Measurements from ENCODE around the gene NDRG4. TPM values are rescaled to one million over a fixed set of nuclear protein-coding genes. Genes with fewer than 3 reads are reported as not detected.

NDRG4 gene
- total RNA-seq: 100 to 1,000 TPM in 1 of 2 donors, 10 to 100 TPM in 1; 13.4 to 359 TPM

- Histone ChIP-seq H3K9me3 (no peaks in the 10 kb centered on the region), H3K27me3 (replicated peaks; ENCODE audit: insufficient read depth) (no peaks in the 10 kb centered on the region), H3K4me3 (peak within 1 kb of the TSS; percentile 13 to 27), H3K36me3 (no peaks in the 10 kb centered on the region), H3K27ac (no peak within 1 kb of the TSS), H3K4me1 (replicated peaks) (no peaks in the 10 kb centered on the region)
- DNase-seq (ENCODE audit: low spot score): no peak
- intact Hi-C loops (cut with DNase I): loop anchor here (10.0 kb wide), 1 partner anchor 475 kb away; the partner anchor contains the start of gene MMP15
- TF ChIP-seq POLR2A (IDR thresholded peaks at IDR 0.05) (peak; percentile 36), CTCF (IDR thresholded peaks at IDR 0.05) (no peak), POLR2AphosphoS5 (IDR thresholded peaks at IDR 0.05) (no peak)
- 33% methylated on average over 24 of the region's 24 CpGs for WGBS
Observed at GRCh38 chr16:58499615-58500351, at the start of gene NDRG4. TSS of gene NDRG4 (plus strand) at chr16:58500143. CDS start at chr16:58500249, 106 bp downstream.

- H3K36me3 ChIP-seq: no peaks in the 10 kb centered on the region
- no peak overlapping the region for H3K4me3 ChIP-seq
- no peak for DNase-seq (ENCODE audit: low spot score)
- TF ChIP-seq POLR2A (IDR thresholded peaks at IDR 0.05) (no peak), POLR2AphosphoS5 (IDR thresholded peaks at IDR 0.05) (no peak), CTCF (IDR thresholded peaks at IDR 0.05) (no peak)
- intact Hi-C loops (cut with DNase I): no loop called here
- WGBS: 90% methylated on average over 7 of the region's 7 CpGs
- H3K9me3 ChIP-seq: no peaks in the 10 kb centered on the region
- H3K4me1 ChIP-seq (replicated peaks): no peaks in the 10 kb centered on the region
- H3K27ac ChIP-seq: no peak overlapping the region
- no peaks in the 10 kb centered on the region for H3K27me3 ChIP-seq (replicated peaks; ENCODE audit: insufficient read depth)
Observed at GRCh38 chr16:58450590-58450989, 49.4 kb upstream of the NDRG4 start.

- intact Hi-C loops (cut with DNase I): no loop called here
- H3K27ac ChIP-seq: no peak overlapping the region
- TF ChIP-seq POLR2AphosphoS5 (IDR thresholded peaks at IDR 0.05) (no peak), CTCF (IDR thresholded peaks at IDR 0.05) (no peak), POLR2A (IDR thresholded peaks at IDR 0.05) (no peak)
Observed at GRCh38 chr16:58451265-58451689, 48.7 kb upstream of the NDRG4 start.

GRCh38 chr16:58451945-58452401, 48.0 kb upstream of the NDRG4 start:
- no peaks in the 10 kb centered on the region for H3K27me3 ChIP-seq (replicated peaks; ENCODE audit: insufficient read depth)
- no peaks in the 10 kb centered on the region for H3K9me3 ChIP-seq
- TF ChIP-seq CTCF (IDR thresholded peaks at IDR 0.05) (no peak), POLR2A (IDR thresholded peaks at IDR 0.05) (no peak), POLR2AphosphoS5 (IDR thresholded peaks at IDR 0.05) (no peak)
- H3K36me3 ChIP-seq: no peaks in the 10 kb centered on the region
- 100% methylated on average over 1 of the region's 1 CpG for WGBS
- H3K27ac ChIP-seq: no peak overlapping the region
- intact Hi-C loops (cut with DNase I): no loop called here
- H3K4me3 ChIP-seq: no peak overlapping the region
- no peaks in the 10 kb centered on the region for H3K4me1 ChIP-seq (replicated peaks)
- DNase-seq (ENCODE audit: low spot score): no peak

More at GRCh38 chr16:58451265-58451689, 48.7 kb upstream of the NDRG4 start:
- H3K4me1 ChIP-seq (replicated peaks): no peaks in the 10 kb centered on the region
- DNase-seq (ENCODE audit: low spot score): no peak
- H3K36me3 ChIP-seq: no peaks in the 10 kb centered on the region
- 72% methylated on average over 3 of the region's 3 CpGs for WGBS
- no peaks in the 10 kb centered on the region for H3K9me3 ChIP-seq
- no peak overlapping the region for H3K4me3 ChIP-seq
- H3K27me3 ChIP-seq (replicated peaks; ENCODE audit: insufficient read depth): no peaks in the 10 kb centered on the region

- DNase-seq (ENCODE audit: low spot score): no peak
- intact Hi-C loops (cut with DNase I): no loop called here
- no peak overlapping the region for H3K27ac ChIP-seq
- no peaks in the 10 kb centered on the region for H3K36me3 ChIP-seq
- TF ChIP-seq POLR2A (IDR thresholded peaks at IDR 0.05) (no peak), CTCF (IDR thresholded peaks at IDR 0.05) (no peak), POLR2AphosphoS5 (IDR thresholded peaks at IDR 0.05) (no peak)
- no peaks in the 10 kb centered on the region for H3K9me3 ChIP-seq
- 75% methylated on average over 3 of the region's 3 CpGs for WGBS
- no peak overlapping the region for H3K4me3 ChIP-seq
- no peaks in the 10 kb centered on the region for H3K27me3 ChIP-seq (replicated peaks; ENCODE audit: insufficient read depth)
- H3K4me1 ChIP-seq (replicated peaks): no peaks in the 10 kb centered on the region
Observed at GRCh38 chr16:58452640-58453039, 47.3 kb upstream of the NDRG4 start.

All from prostate gland (tissue), 2 donors.